GM10248 (cell line): Measurements from ENCODE around the gene STK32C.

ENCODE experiments used
- CTCF ChIA-PET: fragments of 300-600 bp; sonication (Branson Sonifier 250); formaldehyde crosslinking; extraction: SDS; loops from one replicate; lab custom pipeline; 2021; ENCODE audit warnings: antibody characterized with exemption; lab: Yijun Ruan, JAX
- POLR2A ChIA-PET: fragments of 350-650 bp; sonication (Branson Sonifier 250); formaldehyde crosslinking; extraction: SDS; loops from one replicate; lab custom pipeline; 2020; ENCODE audit warnings: antibody characterized with exemption; lab: Yijun Ruan, JAX
- DNase-seq: peaks from one replicate; pipeline ENCODE4 v3.0.0; 2012; ENCODE audit errors: extremely low spot score
- CTCF ChIP-seq: IDR thresholded peaks from 2 replicates; pipeline ENCODE4 v1.5.1; 2012; ENCODE audit warnings: mild to moderate bottlenecking, low read depth; ENCODE audit errors: extremely low read depth, missing control alignments, control extremely low read depth

The STK32C gene

GRCh38 chr10:132158122-132158741 is 149.5 kb downstream of the STK32C start:
- ChIA-PET CTCF (no interaction called here), POLR2A (no interaction called here)
- no peak for TF ChIP-seq CTCF
- DNase-seq = peak; percentile 45
